ENCODE results near the gene AMMECR1.
"Not testable (repeated sequence)": the region's sequence is repeated elsewhere in the genome, so short reads cannot be mapped to it uniquely, and the experiment has no call there.

The AMMECR1 gene

DNA sequence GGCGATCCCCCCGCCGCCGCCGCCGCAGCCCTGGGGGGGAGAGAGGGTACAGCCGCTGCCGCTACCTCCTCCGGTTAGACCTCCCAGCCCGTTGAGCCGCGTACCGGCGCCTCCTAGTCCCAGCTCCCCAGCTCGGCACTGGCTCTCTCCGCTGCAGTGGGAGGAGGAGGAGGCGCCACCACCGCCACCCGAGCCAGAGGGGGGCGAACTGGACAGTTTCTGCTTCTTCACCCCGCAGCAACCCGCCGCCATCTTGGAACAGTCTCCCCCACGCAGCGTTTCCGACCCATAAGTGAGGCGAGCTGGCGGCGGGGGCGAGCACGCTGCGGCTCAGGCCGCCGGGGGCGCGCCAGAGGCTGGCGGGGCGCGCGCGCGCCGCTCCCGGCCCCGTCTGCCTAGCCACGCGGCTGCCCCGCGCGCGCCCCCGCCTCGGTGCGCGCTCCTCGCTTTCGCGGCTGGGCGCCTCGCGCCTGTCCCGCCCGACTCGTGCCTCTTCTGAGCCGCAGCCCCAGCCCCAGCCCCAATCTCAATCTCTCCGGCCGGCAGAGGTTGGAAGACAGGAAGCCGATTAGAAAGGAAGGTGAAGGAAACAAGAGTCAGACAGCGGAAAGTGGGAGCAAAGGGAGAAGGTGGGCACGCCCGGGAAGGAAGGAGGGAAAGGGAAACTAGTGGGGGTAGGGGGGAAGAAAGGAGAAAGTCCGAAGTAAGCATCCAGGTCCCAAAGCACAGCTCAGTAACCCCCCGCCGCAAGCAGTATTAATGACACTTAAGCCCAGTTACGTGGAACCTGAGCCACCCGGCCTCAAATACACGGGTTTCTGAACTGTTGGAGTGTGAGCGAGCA is at the start of gene AMMECR1:
TSS of gene AMMECR1 (minus strand) at position 266 of the 844 bp plus-strand sequence. CDS start at position 252, 14 bp downstream.
- DNase-seq (ENCODE audit: low read depth in 2 of 2), result peak; percentile 60 to 76

DNA sequence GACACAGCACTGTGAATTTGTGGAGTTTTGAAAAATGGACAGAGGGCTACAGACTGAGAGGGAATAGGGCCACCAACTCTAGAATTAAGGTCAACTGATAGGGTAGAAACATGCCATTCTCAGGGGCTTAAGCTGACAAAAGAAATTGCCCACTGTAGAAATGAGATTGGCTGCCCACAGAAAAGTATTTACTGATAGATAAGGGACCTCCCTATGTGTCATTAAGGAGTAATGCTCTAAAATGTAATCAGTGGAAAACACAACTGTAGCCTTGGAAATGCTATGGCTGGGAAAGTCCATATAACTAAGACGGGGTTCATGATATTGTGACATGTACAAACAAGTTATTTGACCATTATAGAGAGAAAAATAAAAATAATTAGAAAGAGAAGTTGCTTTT is 45.4 kb upstream of the AMMECR1 start:
- DNase-seq (ENCODE audit: low read depth in 2 of 2), result no peak

DNA sequence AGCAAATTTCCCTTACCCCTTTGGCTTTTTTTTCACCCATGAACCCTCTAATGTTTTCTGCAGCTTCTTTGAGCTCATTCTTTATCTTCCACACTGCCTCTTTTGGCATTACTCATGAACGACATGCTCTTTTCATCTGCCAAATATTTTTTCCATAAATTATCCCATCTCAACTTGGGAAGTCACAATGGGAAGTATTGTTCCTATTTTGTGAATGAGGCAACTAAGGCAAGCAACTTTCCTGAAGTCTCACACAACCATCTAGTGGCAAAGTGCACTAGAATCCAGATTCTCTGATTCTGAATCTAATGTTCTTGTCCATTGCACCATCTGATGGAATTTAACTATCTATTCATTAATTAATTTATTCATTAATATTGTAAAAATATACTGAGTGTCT is 41.4 kb upstream of the AMMECR1 start:
- no peak for DNase-seq (ENCODE audit: low read depth in 2 of 2)

- DNase-seq (ENCODE audit: low read depth in 2 of 2), result no peak
Measured at GRCh38 chrX:110358548-110358947, 40.7 kb upstream of the AMMECR1 start, which contains the start of gene RTL9. Gene RTL9, plus strand, starts transcription at chrX:110358848. Its CDS starts 91,770 bp downstream, at chrX:110450618.

GRCh38 chrX:110346681-110347080 is 28.8 kb upstream of the AMMECR1 start:
- no peak for DNase-seq (ENCODE audit: low read depth in 2 of 2)

- no peak for DNase-seq (ENCODE audit: low read depth in 2 of 2)
Measured at GRCh38 chrX:110341189-110342035, 23.5 kb upstream of the AMMECR1 start.

DNA sequence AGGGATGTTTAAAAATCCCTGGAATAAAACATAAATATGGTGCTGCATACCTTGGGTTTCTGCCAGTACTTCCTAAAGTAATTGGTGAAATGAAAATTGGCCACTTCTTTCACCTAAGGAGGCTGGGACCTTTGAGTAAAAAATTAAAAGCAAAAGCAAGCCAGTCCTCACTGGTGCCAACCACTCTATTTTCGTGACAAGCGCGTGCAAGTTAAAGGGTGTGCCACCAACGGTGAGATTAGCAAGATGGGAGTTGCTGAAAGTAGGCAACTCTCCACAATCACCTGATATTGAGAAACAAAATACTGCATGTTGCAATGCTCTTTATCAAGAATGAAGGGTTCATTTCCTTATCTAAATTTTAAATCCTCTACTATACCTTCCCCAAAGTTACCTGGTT is 21.1 kb upstream of the AMMECR1 start:
- no peak for DNase-seq (ENCODE audit: low read depth in 2 of 2)

- not testable (repeated sequence) for DNase-seq (ENCODE audit: low read depth in 2 of 2)
Measured at GRCh38 chrX:110333458-110333857, 15.6 kb upstream of the AMMECR1 start.

- no peak for DNase-seq (ENCODE audit: low read depth in 2 of 2)
Measured at GRCh38 chrX:110331444-110332030, 13.7 kb upstream of the AMMECR1 start.

- DNase-seq (ENCODE audit: low read depth in 2 of 2), result not testable (repeated sequence)
Measured at GRCh38 chrX:110328613-110329012, 10.7 kb upstream of the AMMECR1 start.

GRCh38 chrX:110327336-110327735 is 9.5 kb upstream of the AMMECR1 start:
- no peak for DNase-seq (ENCODE audit: low read depth in 2 of 2)

DNA sequence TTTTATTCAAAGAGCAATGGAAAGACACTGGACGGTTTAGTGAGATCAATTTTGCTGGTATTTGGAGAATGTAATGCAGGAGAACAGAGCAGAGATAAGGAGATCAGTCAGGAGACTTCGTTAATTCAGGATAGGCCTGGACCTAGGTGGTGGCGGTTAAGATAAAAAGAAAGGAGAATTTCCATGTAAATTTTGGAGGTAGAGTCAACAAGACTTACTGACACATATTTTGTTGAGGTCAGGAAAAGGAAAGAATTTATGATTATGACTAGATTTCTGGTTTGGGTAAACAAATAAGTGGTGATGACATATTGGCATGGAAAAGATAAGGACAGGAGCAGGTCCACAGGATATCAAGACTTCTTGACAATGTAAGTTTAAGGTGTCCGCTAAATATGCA is 8.8 kb upstream of the AMMECR1 start:
- DNase-seq (ENCODE audit: low read depth in 2 of 2), result no peak

GRCh38 chrX:110322603-110323002 is 4.7 kb upstream of the AMMECR1 start:
- DNase-seq (ENCODE audit: low read depth in 2 of 2), result no peak

DNA sequence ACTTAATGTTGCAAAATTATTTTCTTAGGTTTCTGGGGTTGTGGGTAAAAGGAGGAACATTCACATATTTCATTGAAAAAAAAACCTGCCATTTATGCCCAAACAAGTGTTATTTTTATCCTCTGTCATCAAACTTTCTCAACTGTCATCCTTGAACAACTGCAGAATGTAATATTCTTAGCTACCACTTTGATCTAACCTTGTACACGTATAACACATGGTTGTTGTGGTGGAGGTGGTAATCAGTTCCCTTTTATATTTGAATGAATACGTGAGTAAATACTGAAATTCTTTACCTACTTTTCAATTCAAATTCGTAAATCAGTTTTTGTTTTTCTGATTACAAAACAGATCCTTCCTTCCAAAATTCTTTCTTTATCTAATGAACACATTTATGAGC is 3.8 kb upstream of the AMMECR1 start:
- DNase-seq (ENCODE audit: low read depth in 2 of 2), result no peak

DNA sequence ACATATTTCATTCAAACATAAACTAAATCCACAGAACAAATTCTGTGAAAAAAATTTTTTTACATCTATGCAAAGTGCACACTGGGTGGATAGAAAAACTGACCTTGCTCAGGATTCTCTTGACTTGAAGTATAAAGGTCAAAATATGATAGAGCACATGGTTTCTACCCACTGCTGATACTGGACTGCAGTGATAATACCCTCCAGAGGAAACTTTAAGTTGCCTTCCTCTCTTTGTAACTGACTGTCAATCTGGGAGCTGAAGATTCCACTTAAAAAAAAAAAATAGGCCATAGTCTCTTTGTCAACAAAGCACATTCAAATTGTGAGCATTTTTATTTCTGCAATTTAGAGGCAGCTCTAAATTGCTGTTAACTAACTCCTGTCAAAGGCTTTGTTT is 3.2 kb upstream of the AMMECR1 start:
- DNase-seq (ENCODE audit: low read depth in 2 of 2), result no peak

- no peak for DNase-seq (ENCODE audit: low read depth in 2 of 2)
Measured at GRCh38 chrX:110320381-110320987, 2.6 kb upstream of the AMMECR1 start.

GRCh38 chrX:110318664-110318968 is 731 bp upstream of the AMMECR1 start:
- no peak for DNase-seq (ENCODE audit: low read depth in 2 of 2)

DNA sequence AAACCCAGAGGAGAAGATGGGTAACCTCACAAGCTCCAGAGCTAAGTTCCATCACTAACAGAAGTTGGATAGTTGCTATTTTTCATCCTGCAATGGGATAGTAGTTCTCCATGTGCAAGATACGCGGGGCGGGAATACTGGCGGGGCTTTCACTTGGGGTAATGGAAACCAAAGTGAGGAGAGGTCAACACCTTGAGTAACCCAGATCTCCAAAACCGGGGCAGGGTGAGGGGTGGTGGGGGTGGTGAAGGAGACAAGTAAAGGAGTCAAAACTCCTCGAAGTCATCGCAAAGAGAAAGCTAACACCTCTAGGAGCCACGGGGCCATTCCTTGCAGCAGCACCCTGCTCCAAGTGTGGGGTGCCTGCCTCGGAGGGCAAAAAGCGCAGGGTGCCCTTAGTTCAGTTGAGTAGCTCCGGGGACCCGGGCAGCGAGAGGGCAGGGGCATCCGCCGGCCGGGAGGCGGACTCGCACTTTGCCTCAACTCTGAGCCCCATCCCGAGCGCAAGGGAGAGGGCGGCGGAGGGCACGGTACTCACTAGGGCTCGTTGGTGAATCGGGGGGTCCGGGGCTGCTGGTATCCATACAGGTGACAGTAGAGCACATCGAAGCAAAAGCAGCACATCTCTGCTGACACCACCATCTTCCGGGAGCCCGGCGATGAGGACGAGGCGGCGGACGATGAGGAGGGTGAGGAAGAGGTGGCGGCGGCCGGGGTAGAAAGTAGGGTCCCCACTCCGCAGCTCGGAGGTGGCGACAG is 645 bp downstream of the AMMECR1 start:
- DNase-seq (ENCODE audit: low read depth in 2 of 2), result peak in 1 of 2 donors; percentile 17

DNA sequence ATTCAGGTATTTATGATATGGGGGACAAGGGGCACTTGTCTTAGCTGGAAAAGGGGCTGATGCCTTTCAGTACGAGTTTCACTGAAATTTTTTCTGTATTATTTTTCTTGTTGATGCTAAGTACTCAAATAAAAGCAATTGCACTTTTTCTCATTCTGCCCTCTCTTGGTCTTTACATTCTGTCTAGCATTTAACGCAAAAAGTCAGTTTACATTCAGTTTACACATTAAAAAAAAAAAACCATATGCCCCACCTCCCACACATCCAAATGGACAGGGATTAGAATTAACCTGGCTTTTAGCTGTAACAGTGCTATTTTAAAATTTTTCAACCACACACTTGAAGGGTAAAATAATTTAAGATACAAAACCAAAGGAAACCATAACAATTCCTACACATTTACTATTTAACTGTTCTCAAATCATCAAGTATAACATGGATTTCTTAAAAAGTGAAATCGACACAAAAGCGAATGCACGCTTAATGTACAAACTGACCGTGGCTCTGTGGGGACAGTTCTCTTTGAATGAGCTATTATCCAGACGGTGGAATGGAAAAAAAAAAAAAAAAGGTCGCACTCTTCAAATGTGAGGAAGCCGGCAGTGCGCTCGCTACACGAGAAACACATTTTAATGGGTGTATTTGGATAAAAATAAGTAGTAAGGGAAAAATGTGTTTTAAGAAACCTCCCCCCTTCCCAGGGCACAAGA is 1.4 kb downstream of the AMMECR1 start:
- DNase-seq (ENCODE audit: low read depth in 2 of 2), result no peak

GRCh38 chrX:110315551-110315950 is 2.3 kb downstream of the AMMECR1 start:
- DNase-seq (ENCODE audit: low read depth in 2 of 2), result no peak

Measured in stimulated activated CD8-positive, alpha-beta memory T cell treated with anti-CD3 and anti-CD28 coated beads, Interleukin-7, amount 100 ng/mL, for 4 hours (primary cell).